ENCODE measurements around the gene ALPK1.

ALPK1 gene

GRCh38 chr4:112266823-112267222 lies 30.3 kb upstream of the ALPK1 start:
- H3K36me3 ChIP-seq = no peaks in the 10 kb centered on the region
- H3K9me3 ChIP-seq = no peaks in the 10 kb centered on the region
- H3K27me3 ChIP-seq = no peaks in the 10 kb centered on the region
- no peak for DNase-seq
- no peak overlapping the region for H3K4me3 ChIP-seq (ENCODE audit: low read depth, low read length)
- TF ChIP-seq CTCF (IDR thresholded peaks at IDR 0.05; ENCODE audit: low read depth, low read length) = peak; percentile 57
- peaks cover 7% of the 10 kb centered on the region; the same call in 1 of the 2 replicates for H3K4me1 ChIP-seq

GRCh38 chr4:112270051-112270450 lies 27.1 kb upstream of the ALPK1 start:
- no peak for TF ChIP-seq CTCF (IDR thresholded peaks at IDR 0.05; ENCODE audit: low read depth, low read length)
- DNase-seq = no peak
- no peaks in the 10 kb centered on the region for H3K9me3 ChIP-seq
- no peak overlapping the region for H3K4me3 ChIP-seq (ENCODE audit: low read depth, low read length)
- peaks cover 7% of the 10 kb centered on the region; the same call in 1 of the 2 replicates for H3K4me1 ChIP-seq
- H3K27me3 ChIP-seq = no peaks in the 10 kb centered on the region
- H3K36me3 ChIP-seq = no peaks in the 10 kb centered on the region

- TF ChIP-seq CTCF (IDR thresholded peaks at IDR 0.05; ENCODE audit: low read depth, low read length) = no peak
- Histone ChIP-seq H3K4me3 (ENCODE audit: low read depth, low read length) (no peak overlapping the region), H3K4me1 (peaks cover 7% of the 10 kb centered on the region; the same call in 1 of the 2 replicates), H3K9me3 (no peaks in the 10 kb centered on the region), H3K36me3 (no peaks in the 10 kb centered on the region), H3K27me3 (no peaks in the 10 kb centered on the region)
- DNase-seq = no peak
These were observed 26.3 kb upstream of the ALPK1 start for GRCh38 chr4:112270640-112271421.

GRCh38 chr4:112272292-112272691 lies 24.9 kb upstream of the ALPK1 start:
- DNase-seq = no peak
- Histone ChIP-seq H3K36me3 (no peaks in the 10 kb centered on the region), H3K4me3 (ENCODE audit: low read depth, low read length) (no peak overlapping the region), H3K27me3 (no peaks in the 10 kb centered on the region), H3K9me3 (no peaks in the 10 kb centered on the region), H3K4me1 (peaks cover 7% of the 10 kb centered on the region; the same call in 1 of the 2 replicates)
- no peak for TF ChIP-seq CTCF (IDR thresholded peaks at IDR 0.05; ENCODE audit: low read depth, low read length)

GRCh38 chr4:112274959-112275358 lies 22.2 kb upstream of the ALPK1 start:
- no peak for TF ChIP-seq CTCF (IDR thresholded peaks at IDR 0.05; ENCODE audit: low read depth, low read length)
- no peaks in the 10 kb centered on the region for H3K9me3 ChIP-seq
- H3K36me3 ChIP-seq = no peaks in the 10 kb centered on the region
- H3K4me3 ChIP-seq (ENCODE audit: low read depth, low read length) = no peak overlapping the region
- DNase-seq = no peak
- no peaks in the 10 kb centered on the region for H3K27me3 ChIP-seq
- no peaks in the 10 kb centered on the region for H3K4me1 ChIP-seq

- Histone ChIP-seq H3K36me3 (no peaks in the 10 kb centered on the region), H3K9me3 (no peaks in the 10 kb centered on the region), H3K27me3 (no peaks in the 10 kb centered on the region), H3K4me1 (no peaks in the 10 kb centered on the region), H3K4me3 (ENCODE audit: low read depth, low read length) (no peak overlapping the region)
- TF ChIP-seq CTCF (IDR thresholded peaks at IDR 0.05; ENCODE audit: low read depth, low read length) = no peak
- no peak for DNase-seq
These were observed 21.1 kb upstream of the ALPK1 start for GRCh38 chr4:112276113-112276512.

All from BE2C (cell line).